HEK293 (cell line): Measurements from ENCODE around the gene PAQR9.

ENCODE experiments used
- CTCF ChIA-PET: fragments of 350-600 bp; formaldehyde crosslinking; extraction: SDS; loops from one replicate; lab custom pipeline; 2021; ENCODE audit warnings: antibody characterized with exemption; lab: Yijun Ruan, JAX
- POLR2A ChIA-PET: fragments of 300-600 bp; formaldehyde crosslinking; extraction: SDS; loops from one replicate; lab custom pipeline; 2020; ENCODE audit warnings: antibody characterized with exemption, inconsistent platforms; lab: Yijun Ruan, JAX
- H3K27ac ChIP-seq: fragments of 200-500 bp; sonication (Bioruptor generic); 2 replicates; pipeline ENCODE4 v1.5.1; 2014; ENCODE audit warnings: low read depth, low read length, control low read depth, inconsistent platforms; ENCODE audit errors: extremely low read depth
- H3K36me3 ChIP-seq, 2 experiments: fragments of 200-500 bp in 1 of 2; sonication (Bioruptor generic) in 1 of 2; 1 replicate in 1 of 2; 2 replicates in 1 of 2; pipeline ENCODE4 v1.5.1; 2014 to 2017; ENCODE audit warnings: inconsistent platforms in 2 of 2, low read length in 2 of 2; ENCODE audit not compliant: control insufficient read depth in 2 of 2, insufficient read depth in 1 of 2
- H3K4me1 ChIP-seq: fragments of 200-500 bp; sonication (Bioruptor generic); 2 replicates; pipeline ENCODE4 v1.5.1; 2014; ENCODE audit warnings: mild to moderate bottlenecking, low read length, inconsistent platforms; ENCODE audit not compliant: control insufficient read depth, insufficient read depth
- H3K4me3 ChIP-seq: 2 replicates; pipeline ENCODE4 v1.5.1; 2011; ENCODE audit warnings: low read depth, mild to moderate bottlenecking, control low read depth, low read length, moderate library complexity
- H3K9me3 ChIP-seq: fragments of 200-500 bp; sonication (Bioruptor generic); 2 replicates; pipeline ENCODE4 v1.5.1; 2014; ENCODE audit warnings: low read depth, low read length, inconsistent platforms; ENCODE audit not compliant: control insufficient read depth, insufficient read depth
- BCL11A ChIP-seq: fragments of 450-650 bp; formaldehyde crosslinking; IDR thresholded peaks from 2 replicates; pipeline ENCODE4 v1.5.1; 2016; ENCODE audit warnings: low read depth, missing biosample characterization, missing genetic modification characterization
- KLF7 ChIP-seq: fragments of 450-650 bp; formaldehyde crosslinking; IDR thresholded peaks from 2 replicates; pipeline ENCODE4 v1.5.1; 2016; ENCODE audit warnings: missing biosample characterization, missing genetic modification characterization, borderline replicate concordance
- KLF9 ChIP-seq: fragments of 450-650 bp; formaldehyde crosslinking; IDR thresholded peaks from 2 replicates; pipeline ENCODE4 v1.5.1; 2016; ENCODE audit warnings: missing biosample characterization, missing genetic modification characterization, low read depth
- MEIS1 ChIP-seq: sonication (generic); formaldehyde crosslinking; IDR thresholded peaks from 2 replicates; pipeline ENCODE4 v1.8.1; 2022; ENCODE audit warnings: missing genetic modification reagents, mild to moderate bottlenecking, borderline replicate concordance
- SCRT2 ChIP-seq: fragments of 450-650 bp; formaldehyde crosslinking; IDR thresholded peaks from 2 replicates; pipeline ENCODE4 v1.5.1; 2016; ENCODE audit warnings: missing biosample characterization, missing genetic modification characterization
- ZBTB7A ChIP-seq: fragments of 450-650 bp; formaldehyde crosslinking; IDR thresholded peaks from 2 replicates; pipeline ENCODE4 v1.5.1; 2016; ENCODE audit warnings: low read depth, missing biosample characterization, missing genetic modification characterization
- ZNF112 ChIP-seq: fragments of 450-650 bp; formaldehyde crosslinking; IDR thresholded peaks from 2 replicates; pipeline ENCODE4 v1.5.0; 2017; ENCODE audit warnings: missing biosample characterization, missing genetic modification characterization
- ZNF146 ChIP-seq: fragments of 450-650 bp; formaldehyde crosslinking; IDR thresholded peaks from 2 replicates; pipeline ENCODE4 v1.5.1; 2016; ENCODE audit warnings: missing biosample characterization, missing genetic modification characterization
- ZNF16 ChIP-seq: fragments of 450-650 bp; formaldehyde crosslinking; IDR thresholded peaks from 2 replicates; pipeline ENCODE4 v1.5.1; 2016; ENCODE audit warnings: low read depth, missing biosample characterization, missing genetic modification characterization
- ZNF174 ChIP-seq: fragments of 450-650 bp; formaldehyde crosslinking; IDR thresholded peaks from 2 replicates; pipeline ENCODE4 v1.5.0; 2017; ENCODE audit warnings: missing biosample characterization, mild to moderate bottlenecking, missing genetic modification characterization
- ZNF223 ChIP-seq: fragments of 450-650 bp; formaldehyde crosslinking; IDR thresholded peaks from 2 replicates; pipeline ENCODE4 v1.5.1; 2016; ENCODE audit warnings: missing biosample characterization, missing genetic modification characterization
- ZNF324 ChIP-seq: fragments of 450-650 bp; formaldehyde crosslinking; IDR thresholded peaks from 2 replicates; pipeline ENCODE4 v1.5.1; 2016; ENCODE audit warnings: missing biosample characterization, missing genetic modification characterization
- ZNF354C ChIP-seq: fragments of 450-650 bp; formaldehyde crosslinking; IDR thresholded peaks from 2 replicates; pipeline ENCODE4 v1.5.1; 2016; ENCODE audit warnings: missing biosample characterization, missing genetic modification characterization, low read depth, borderline replicate concordance
- ZNF514 ChIP-seq: fragments of 450-650 bp; formaldehyde crosslinking; IDR thresholded peaks from 2 replicates; pipeline ENCODE4 v1.5.1; 2016; ENCODE audit warnings: missing biosample characterization, missing genetic modification characterization
- ZNF561 ChIP-seq: fragments of 450-650 bp; IDR thresholded peaks from 2 replicates; pipeline ENCODE4 v1.5.1; 2018; ENCODE audit warnings: missing biosample characterization, missing genetic modification characterization, borderline replicate concordance
- ZNF585B ChIP-seq: fragments of 450-650 bp; formaldehyde crosslinking; IDR thresholded peaks from 2 replicates; pipeline ENCODE4 v1.5.1; 2016; ENCODE audit warnings: missing biosample characterization, missing genetic modification characterization
- ZNF658 ChIP-seq: fragments of 450-650 bp; formaldehyde crosslinking; IDR thresholded peaks from 2 replicates; pipeline ENCODE4; 2016; ENCODE audit warnings: missing biosample characterization, missing genetic modification characterization
- ZNF670 ChIP-seq: fragments of 450-650 bp; formaldehyde crosslinking; IDR thresholded peaks from 2 replicates; pipeline ENCODE4 v1.5.1; 2016; ENCODE audit warnings: missing biosample characterization, missing genetic modification characterization, low read depth
- ZNF701 ChIP-seq: fragments of 450-650 bp; formaldehyde crosslinking; IDR thresholded peaks from 2 replicates; pipeline ENCODE4 v1.5.1; 2016; ENCODE audit warnings: missing biosample characterization, missing genetic modification characterization
- ZNF747 ChIP-seq: fragments of 450-650 bp; formaldehyde crosslinking; IDR thresholded peaks from 2 replicates; pipeline ENCODE4 v1.5.1; 2016; ENCODE audit warnings: missing biosample characterization, missing genetic modification characterization
- ZNF837 ChIP-seq: fragments of 450-650 bp; formaldehyde crosslinking; IDR thresholded peaks from 2 replicates; pipeline ENCODE4 v1.5.1; 2016; ENCODE audit warnings: missing biosample characterization, missing genetic modification characterization
- TF ChIP-seq, protein P1 (sequence below): fragments of 450-650 bp; formaldehyde crosslinking; IDR thresholded peaks from 2 replicates; pipeline ENCODE4 v1.5.1; 2017; ENCODE audit warnings: missing biosample characterization, missing genetic modification characterization
- TF ChIP-seq, protein P2 (sequence below): fragments of 450-650 bp; formaldehyde crosslinking; conservative IDR thresholded peaks from 2 replicates; pipeline ENCODE4 v1.5.1; 2016; ENCODE audit warnings: low read depth, missing biosample characterization, missing genetic modification characterization
- TF ChIP-seq, protein P3 (sequence below): fragments of 450-650 bp; formaldehyde crosslinking; IDR thresholded peaks from 2 replicates; pipeline ENCODE4 v1.5.1; 2016; ENCODE audit warnings: missing biosample characterization, missing genetic modification characterization

The PAQR9 gene

DNA sequence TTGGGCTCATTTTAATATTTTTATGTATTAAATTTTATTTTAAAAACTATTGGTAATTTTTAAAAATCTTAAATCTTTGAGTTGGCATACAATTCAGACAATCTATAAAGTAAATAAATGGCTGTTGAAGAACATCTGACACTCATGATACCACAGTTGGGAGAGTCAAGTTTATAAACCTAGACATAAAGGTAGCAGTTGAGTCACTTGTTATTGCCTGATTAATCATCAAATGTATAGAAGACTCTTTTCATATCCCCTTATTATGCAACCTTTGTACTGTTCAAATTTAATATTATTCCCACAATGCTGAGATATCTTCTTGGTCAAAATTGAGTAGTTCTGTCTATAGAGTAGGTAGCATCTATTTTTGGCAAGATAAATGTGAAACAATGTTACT is 19.6 kb downstream of the PAQR9 start:
- ChIA-PET CTCF (interaction anchor here (1.1 kb wide), 1 partner anchor 21 kb away, joined by 3 read pairs; no protein-coding TSS in a partner anchor), POLR2A (no interaction called here)
- Histone ChIP-seq H3K9me3 (no peaks in the 10 kb centered on the region), H3K4me3 (no peak overlapping the region), H3K4me1 (0 out of 2 replicates have a peak, but pooled peaks cover 2% of the 10 kb centered on the region), H3K36me3 (no peaks in the 10 kb centered on the region), H3K27ac (no peak overlapping the region)
- no peak for TF ChIP-seq ZNF354C (tag by site-specific recombination)
- TF ChIP-seq ZNF174, result no peak
- no peak for TF ChIP-seq ZNF670 (tag by site-specific recombination)
- no peak for TF ChIP-seq ZNF837
- no peak for TF ChIP-seq SCRT2
- TF ChIP-seq MEIS1 (CRISPR knock-in tag), result no peak
- TF ChIP-seq, protein P1, sequence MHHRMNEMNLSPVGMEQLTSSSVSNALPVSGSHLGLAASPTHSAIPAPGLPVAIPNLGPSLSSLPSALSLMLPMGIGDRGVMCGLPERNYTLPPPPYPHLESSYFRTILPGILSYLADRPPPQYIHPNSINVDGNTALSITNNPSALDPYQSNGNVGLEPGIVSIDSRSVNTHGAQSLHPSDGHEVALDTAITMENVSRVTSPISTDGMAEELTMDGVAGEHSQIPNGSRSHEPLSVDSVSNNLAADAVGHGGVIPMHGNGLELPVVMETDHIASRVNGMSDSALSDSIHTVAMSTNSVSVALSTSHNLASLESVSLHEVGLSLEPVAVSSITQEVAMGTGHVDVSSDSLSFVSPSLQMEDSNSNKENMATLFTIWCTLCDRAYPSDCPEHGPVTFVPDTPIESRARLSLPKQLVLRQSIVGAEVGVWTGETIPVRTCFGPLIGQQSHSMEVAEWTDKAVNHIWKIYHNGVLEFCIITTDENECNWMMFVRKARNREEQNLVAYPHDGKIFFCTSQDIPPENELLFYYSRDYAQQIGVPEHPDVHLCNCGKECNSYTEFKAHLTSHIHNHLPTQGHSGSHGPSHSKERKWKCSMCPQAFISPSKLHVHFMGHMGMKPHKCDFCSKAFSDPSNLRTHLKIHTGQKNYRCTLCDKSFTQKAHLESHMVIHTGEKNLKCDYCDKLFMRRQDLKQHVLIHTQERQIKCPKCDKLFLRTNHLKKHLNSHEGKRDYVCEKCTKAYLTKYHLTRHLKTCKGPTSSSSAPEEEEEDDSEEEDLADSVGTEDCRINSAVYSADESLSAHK, result no peak
- no peak for TF ChIP-seq ZNF146 (tag by site-specific recombination)
- no peak for TF ChIP-seq ZNF514 (tag by site-specific recombination)
- TF ChIP-seq, protein P2, sequence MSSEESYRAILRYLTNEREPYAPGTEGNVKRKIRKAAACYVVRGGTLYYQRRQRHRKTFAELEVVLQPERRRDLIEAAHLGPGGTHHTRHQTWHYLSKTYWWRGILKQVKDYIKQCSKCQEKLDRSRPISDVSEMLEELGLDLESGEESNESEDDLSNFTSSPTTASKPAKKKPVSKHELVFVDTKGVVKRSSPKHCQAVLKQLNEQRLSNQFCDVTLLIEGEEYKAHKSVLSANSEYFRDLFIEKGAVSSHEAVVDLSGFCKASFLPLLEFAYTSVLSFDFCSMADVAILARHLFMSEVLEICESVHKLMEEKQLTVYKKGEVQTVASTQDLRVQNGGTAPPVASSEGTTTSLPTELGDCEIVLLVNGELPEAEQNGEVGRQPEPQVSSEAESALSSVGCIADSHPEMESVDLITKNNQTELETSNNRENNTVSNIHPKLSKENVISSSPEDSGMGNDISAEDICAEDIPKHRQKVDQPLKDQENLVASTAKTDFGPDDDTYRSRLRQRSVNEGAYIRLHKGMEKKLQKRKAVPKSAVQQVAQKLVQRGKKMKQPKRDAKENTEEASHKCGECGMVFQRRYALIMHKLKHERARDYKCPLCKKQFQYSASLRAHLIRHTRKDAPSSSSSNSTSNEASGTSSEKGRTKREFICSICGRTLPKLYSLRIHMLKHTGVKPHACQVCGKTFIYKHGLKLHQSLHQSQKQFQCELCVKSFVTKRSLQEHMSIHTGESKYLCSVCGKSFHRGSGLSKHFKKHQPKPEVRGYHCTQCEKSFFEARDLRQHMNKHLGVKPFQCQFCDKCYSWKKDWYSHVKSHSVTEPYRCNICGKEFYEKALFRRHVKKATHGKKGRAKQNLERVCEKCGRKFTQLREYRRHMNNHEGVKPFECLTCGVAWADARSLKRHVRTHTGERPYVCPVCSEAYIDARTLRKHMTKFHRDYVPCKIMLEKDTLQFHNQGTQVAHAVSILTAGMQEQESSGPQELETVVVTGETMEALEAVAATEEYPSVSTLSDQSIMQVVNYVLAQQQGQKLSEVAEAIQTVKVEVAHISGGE (tag by site-specific recombination), result no peak
- TF ChIP-seq ZNF701 (tag by site-specific recombination), result no peak
- no peak for TF ChIP-seq ZNF112 (tag by site-specific recombination)
- TF ChIP-seq, protein P3, sequence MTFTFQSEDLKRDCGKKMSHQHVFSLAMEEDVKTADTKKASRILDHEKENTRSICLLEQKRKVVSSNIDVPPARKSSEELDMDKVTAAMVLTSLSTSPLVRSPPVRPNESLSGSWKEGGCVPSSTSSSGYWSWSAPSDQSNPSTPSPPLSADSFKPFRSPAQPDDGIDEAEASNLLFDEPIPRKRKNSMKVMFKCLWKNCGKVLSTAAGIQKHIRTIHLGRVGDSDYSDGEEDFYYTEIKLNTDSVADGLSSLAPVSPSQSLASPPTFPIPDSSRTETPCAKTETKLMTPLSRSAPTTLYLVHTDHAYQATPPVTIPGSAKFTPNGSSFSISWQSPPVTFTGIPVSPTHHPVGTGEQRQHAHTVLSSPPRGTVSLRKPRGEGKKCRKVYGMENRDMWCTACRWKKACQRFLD (tag by site-specific recombination), result no peak
- TF ChIP-seq ZNF658 (tag by site-specific recombination), result no peak

DNA sequence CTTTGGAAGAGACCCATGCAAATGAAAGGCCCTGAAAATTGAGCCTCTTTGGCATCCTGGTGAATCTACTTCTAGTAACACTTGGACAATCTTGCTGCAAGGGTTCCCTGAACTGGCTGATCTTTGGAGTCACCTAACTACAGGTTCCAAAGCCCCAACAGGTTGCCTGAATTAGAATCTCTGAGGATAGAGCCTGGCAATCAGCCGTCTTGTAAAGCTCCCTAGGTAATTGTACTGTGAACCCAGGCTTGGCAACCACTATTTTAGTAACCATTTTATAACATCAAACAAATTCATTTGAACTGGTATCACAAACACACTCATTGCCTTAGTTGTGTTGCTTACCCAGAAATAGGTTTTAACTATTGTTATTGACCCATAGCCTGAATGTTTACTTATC is 20.1 kb downstream of the PAQR9 start:
- no peak overlapping the region for H3K4me3 ChIP-seq
- no peaks in the 10 kb centered on the region for H3K36me3 ChIP-seq
- H3K4me1 ChIP-seq, result 0 out of 2 replicates have a peak, but pooled peaks cover 2% of the 10 kb centered on the region
- H3K27ac ChIP-seq, result no peak overlapping the region
- H3K9me3 ChIP-seq, result no peaks in the 10 kb centered on the region
- TF ChIP-seq KLF7 (tag by site-specific recombination) (no peak), ZNF223 (tag by site-specific recombination) (no peak), ZNF16 (tag by site-specific recombination) (no peak), ZNF324 (tag by site-specific recombination) (no peak), ZNF585B (no peak), BCL11A (tag by site-specific recombination) (no peak), ZNF174 (no peak), ZNF747 (tag by site-specific recombination) (no peak), ZBTB7A (tag by site-specific recombination) (no peak), KLF9 (no peak), ZNF561 (tag by site-specific recombination) (no peak), ZNF146 (tag by site-specific recombination) (no peak)
- POLR2A ChIA-PET, result no interaction called here
- CTCF ChIA-PET, result interaction anchor here (1.1 kb wide), 1 partner anchor 21 kb away, joined by 3 read pairs; no protein-coding TSS in a partner anchor
